Measurements from ENCODE around the gene SMAP1. TPM values are rescaled to one million over a fixed set of nuclear protein-coding genes. Genes with fewer than 3 reads are reported as not detected.

Gene SMAP1
- total and polyA plus RNA-seq, 9 of the 15 experiments (the other 6 are each of a cell fraction or from before 2014, with no cell fraction given): 11.4 to 26.4 (median 15.5) TPM

DNA sequence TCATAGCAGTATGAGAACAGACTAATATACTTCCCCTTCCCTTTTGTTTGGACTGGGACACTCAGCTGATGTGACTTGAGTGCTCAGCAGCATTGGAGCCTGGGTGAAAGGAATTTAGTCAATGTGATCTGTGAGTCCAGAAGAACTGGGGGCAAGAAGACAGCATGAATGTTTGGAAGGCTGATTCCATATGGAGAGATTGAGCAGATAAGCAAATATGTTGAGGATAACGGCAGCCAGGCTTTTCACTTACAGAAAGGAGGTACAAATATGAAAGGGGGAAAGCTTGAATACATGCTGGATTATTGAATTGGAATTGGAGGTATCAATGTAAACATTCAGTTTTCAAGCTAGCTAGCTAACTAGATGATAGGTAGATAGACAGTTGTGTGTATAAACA is 37.8 kb upstream of the SMAP1 start:
- in situ Hi-C loops (cut with MboI) (no loop called here), intact Hi-C loops (cut with micrococcal nuclease) (no loop called here)
- BruUV-seq (replicated peaks): no TSS peak
- ChIA-PET CTCF (ENCODE audit: low intra/inter-chr PET ratio) (no interaction called here), POLR2A (no interaction called here)
- 0% methylated on average over 1 of the region's 1 CpG for WGBS (ENCODE audit: insufficient coverage, low coverage, missing lambda C conversion rate)
- DNase-seq (ENCODE audit: extremely low read depth in 1 of 4, low spot score in 3 of 4) (no peak), ATAC-seq (no peak), FAIRE-seq (no peak)
- peaks cover 2% of the 10 kb centered on the region; the same call in 1 of the 2 replicates for H3K9me3 ChIP-seq (replicated peaks; ENCODE audit: control insufficient read depth, insufficient read depth, low read depth, low read length)
- no peak overlapping the region for H3K4me3 ChIP-seq
- H4K20me1 ChIP-seq (replicated peaks; ENCODE audit: control insufficient read depth, insufficient read depth, low read length): no peaks in the 10 kb centered on the region
- no peak overlapping the region for H3K27ac ChIP-seq (ENCODE audit: extremely low read depth, low read depth, low read length)
- no peak overlapping the region for H3K9ac ChIP-seq (ENCODE audit: insufficient read depth in 1 of 2, low read depth in 2 of 2, low read length in 2 of 2)
- peaks cover 3 to 12% of the 10 kb centered on the region in 2 experiments for H3K27me3 ChIP-seq (ENCODE audit: control insufficient read depth in 2 of 2, insufficient read depth in 2 of 2, low read length in 2 of 2)
- H3K36me3 ChIP-seq (ENCODE audit: control insufficient read depth, insufficient read depth, low read length): no peaks in the 10 kb centered on the region
- no peaks in the 10 kb centered on the region for H3K9me1 ChIP-seq (ENCODE audit: control insufficient read depth, insufficient read depth, low read length)
- H2AFZ ChIP-seq (ENCODE audit: low read depth, low read length): no peak overlapping the region
- H3K4me1 ChIP-seq (replicated peaks in 1 of 2; ENCODE audit: control insufficient read depth in 2 of 2, insufficient read depth in 2 of 2, low read length in 2 of 2): peaks cover 0 to 5% of the 10 kb centered on the region in 2 experiments; a peak in 2 of 5 replicates
- no peaks in the 10 kb centered on the region for H3K79me2 ChIP-seq (ENCODE audit: control insufficient read depth, insufficient read depth, low read length)
- no peak for TF ChIP-seq KDM1A (IDR thresholded peaks at IDR 0.05)
- no peak for TF ChIP-seq RBM15 (IDR thresholded peaks at IDR 0.05; ENCODE audit: insufficient read depth, low read length)
- TF ChIP-seq ZBTB2 (IDR thresholded peaks at IDR 0.05): no peak
- no peak for TF ChIP-seq RBFOX2 (IDR thresholded peaks at IDR 0.05; ENCODE audit: low read depth, low read length)
- no peak for TF ChIP-seq ZFP1 (CRISPR knock-in tag; IDR thresholded peaks at IDR 0.05)
- TF ChIP-seq ZNF57 (CRISPR knock-in tag; IDR thresholded peaks at IDR 0.05): no peak
- no peak for TF ChIP-seq CHD1 (IDR thresholded peaks at IDR 0.05; ENCODE audit: low read length)
- no peak for TF ChIP-seq ZBTB1 (CRISPR knock-in tag; IDR thresholded peaks at IDR 0.05; ENCODE audit: borderline replicate concordance, low read depth)
- no peak for TF ChIP-seq ZNF655 (CRISPR knock-in tag; IDR thresholded peaks at IDR 0.05)
- TF ChIP-seq HMG20B (CRISPR knock-in tag; IDR thresholded peaks at IDR 0.05): no peak
- H3K4me2 ChIP-seq (ENCODE audit: insufficient read depth, low read length): no peak overlapping the region

All from K562 (cell line).